Measurements from ENCODE around the gene ANKRD13D.
"Not testable (repeated sequence)": the region's sequence is repeated elsewhere in the genome, so short reads cannot be mapped to it uniquely, and the experiment has no call there.

The ANKRD13D gene

DNA sequence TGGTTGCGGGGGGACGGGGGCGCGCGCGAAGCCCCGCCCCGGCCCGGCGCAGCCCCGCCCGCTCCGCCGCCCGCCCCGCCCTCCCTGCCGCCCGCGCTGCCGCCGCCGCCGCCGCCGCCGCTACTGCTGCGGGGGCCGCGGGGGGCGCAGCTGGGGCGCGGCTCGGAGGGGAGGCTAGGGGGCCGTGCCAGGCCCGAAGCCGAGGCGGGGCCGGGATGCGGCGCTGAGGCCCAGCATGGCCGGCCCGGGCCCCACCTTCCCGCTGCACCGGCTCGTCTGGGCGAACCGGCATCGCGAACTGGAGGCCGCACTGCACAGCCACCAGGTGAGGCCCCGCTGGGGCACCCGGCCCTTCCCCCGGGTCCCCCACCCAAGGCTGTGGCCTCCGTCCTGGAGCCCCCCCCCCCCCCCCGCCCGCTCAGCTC lies at the start of gene ANKRD13D:
ANKRD13D (plus strand) TSS at position 78 of the 425 bp plus-strand sequence; CDS start at position 236, 158 bp downstream.
- peak in 1 of 3 experiments; percentile 40 for DNase-seq (ENCODE audit: low read depth in 3 of 3)

GRCh38 chr11:67239783-67240575 lies 49.1 kb upstream of the ANKRD13D start:
- DNase-seq (ENCODE audit: low read depth in 3 of 3), result peak; percentile 83 to 94 (median 91)

DNA sequence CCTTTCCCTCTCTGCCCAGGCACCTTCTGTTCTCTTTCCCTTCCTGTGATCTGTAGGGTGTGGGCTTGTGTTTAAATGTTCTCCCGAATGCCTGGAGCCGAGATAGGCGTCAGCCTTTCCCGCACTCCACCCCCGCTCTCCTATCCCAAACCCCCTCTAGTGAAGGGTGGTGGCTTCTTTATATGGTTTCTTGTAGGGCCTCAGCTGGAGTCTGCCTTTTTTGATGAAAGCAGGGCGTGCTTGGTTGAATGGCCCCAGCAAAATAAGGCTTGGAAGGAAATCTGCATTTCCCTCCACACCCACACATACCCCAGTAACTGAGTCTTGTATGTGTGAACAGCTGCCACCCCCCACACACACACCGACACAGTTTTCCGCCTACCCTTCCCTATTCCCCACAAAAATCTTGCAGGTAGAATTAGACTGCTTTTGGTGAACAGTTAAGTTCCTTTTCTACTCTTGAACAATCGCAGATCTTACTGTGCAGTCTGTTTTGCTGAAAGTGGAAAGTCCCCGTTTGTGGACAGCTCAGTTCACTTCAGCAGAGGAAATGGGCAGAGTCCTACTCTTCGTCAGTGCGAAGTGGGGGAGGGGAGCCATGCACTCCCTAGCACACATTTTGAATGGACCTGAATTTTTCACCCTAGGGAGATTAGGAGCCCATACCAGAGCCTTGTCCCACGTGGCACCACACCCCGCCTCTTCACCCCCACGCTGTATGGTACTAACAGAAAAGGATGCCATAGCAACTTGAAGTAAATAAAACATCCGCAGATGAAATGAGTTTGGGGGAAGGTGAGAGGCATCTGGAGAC lies 48.3 kb upstream of the ANKRD13D start:
- peak; percentile 46 to 60 (median 50) for DNase-seq (ENCODE audit: low read depth in 3 of 3)

DNA sequence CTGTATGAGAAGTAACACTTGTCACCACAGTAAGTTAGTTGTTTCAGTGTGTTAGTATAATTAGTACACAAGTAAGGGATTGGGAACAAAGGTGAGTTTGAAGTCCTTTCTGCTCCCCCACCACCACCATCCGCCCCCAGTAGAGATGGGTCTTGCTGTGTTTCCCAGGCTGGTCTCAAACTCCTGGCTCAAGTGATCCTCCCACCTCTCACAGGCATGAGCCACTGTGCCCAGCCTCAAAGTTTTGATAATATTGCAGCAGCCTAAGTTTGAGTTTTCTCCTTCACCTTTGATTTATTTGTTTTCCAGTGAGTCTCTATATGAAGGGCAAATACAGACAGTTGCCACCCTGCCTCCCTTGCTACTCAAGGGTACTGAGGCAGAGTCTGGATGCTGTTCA lies 46.6 kb upstream of the ANKRD13D start:
- DNase-seq (ENCODE audit: low read depth in 3 of 3), result no peak

- DNase-seq (ENCODE audit: low read depth in 3 of 3), result no peak
Observed at GRCh38 chr11:67243051-67243450, 46.1 kb upstream of the ANKRD13D start.

- no peak for DNase-seq (ENCODE audit: low read depth in 3 of 3)
Observed at GRCh38 chr11:67245046-67245445, 44.1 kb upstream of the ANKRD13D start.

- no peak for DNase-seq (ENCODE audit: low read depth in 3 of 3)
Observed at GRCh38 chr11:67247946-67248550, 41.1 kb upstream of the ANKRD13D start.

DNA sequence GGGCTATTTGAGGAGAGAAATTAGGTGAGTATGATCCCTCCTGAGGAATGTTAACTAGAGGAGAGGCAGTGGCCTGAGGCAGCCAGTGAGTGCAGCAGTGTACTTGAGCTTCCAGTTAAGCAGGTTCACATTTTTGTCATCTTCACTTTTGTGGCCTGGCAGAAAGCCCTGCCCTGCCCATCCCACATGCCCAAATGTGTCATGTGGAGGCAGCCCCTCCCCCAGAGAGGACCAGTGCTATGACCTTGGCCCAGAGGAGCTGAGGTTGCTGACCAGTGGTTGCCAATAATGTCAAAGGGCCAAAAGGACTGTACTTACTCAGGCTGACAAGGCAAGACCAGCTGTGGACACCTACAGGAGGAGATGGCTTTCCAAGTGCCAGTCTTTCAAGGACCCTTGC lies 40.5 kb upstream of the ANKRD13D start:
- DNase-seq (ENCODE audit: low read depth in 3 of 3), result no peak

- DNase-seq (ENCODE audit: low read depth in 3 of 3), result no peak
Observed at GRCh38 chr11:67250059-67251043, 38.8 kb upstream of the ANKRD13D start.

GRCh38 chr11:67251841-67252240 lies 37.3 kb upstream of the ANKRD13D start:
- DNase-seq (ENCODE audit: low read depth in 3 of 3), result no peak

DNA sequence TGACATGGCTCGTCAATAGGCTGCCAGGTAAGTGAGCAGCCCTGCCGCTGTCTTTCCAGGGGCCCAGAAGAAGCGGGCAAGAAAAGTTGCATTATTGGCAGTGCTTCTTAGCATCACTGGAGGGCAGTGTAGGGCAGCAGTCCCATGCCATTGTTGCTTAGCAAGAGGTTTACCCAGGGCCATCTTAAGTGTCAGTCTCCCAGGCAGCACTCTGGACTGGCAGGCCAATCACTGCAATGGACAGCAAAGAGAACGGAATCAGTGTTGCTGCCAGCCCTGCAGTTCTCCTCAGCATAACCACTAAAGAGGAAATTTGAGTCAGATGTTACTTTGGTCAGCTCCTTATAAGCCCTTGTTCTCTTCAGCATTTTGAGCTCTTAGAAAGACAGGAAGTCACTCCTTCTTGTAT lies 36.3 kb upstream of the ANKRD13D start:
- DNase-seq (ENCODE audit: low read depth in 3 of 3), result no peak

- DNase-seq (ENCODE audit: low read depth in 3 of 3), result no peak
Observed at GRCh38 chr11:67253872-67254624, 35.1 kb upstream of the ANKRD13D start.

GRCh38 chr11:67254798-67255197 lies 34.3 kb upstream of the ANKRD13D start:
- DNase-seq (ENCODE audit: low read depth in 3 of 3), result no peak

DNA sequence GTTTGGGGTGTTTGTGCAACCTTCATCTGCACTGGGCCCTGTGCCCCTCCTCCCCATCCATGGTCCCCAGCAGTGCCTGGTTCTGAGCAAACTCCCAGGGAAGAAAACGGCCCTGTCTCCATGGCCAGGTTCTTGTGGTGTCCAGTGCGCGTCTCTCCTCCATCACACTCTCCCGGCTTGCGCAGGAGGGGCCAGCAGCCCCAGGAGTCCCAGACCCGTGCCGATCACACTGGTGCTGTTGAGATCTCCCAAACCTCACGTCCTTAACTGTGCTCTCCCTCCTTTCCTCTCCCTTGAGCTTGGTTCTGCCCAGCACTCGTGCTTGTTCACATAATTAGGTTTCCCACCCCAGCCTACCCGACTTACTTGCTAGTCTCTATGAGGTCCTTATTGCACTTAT lies 33.8 kb upstream of the ANKRD13D start:
- DNase-seq (ENCODE audit: low read depth in 3 of 3), result no peak

GRCh38 chr11:67255864-67256263 lies 33.2 kb upstream of the ANKRD13D start:
- no peak for DNase-seq (ENCODE audit: low read depth in 3 of 3)

- no peak for DNase-seq (ENCODE audit: low read depth in 3 of 3)
Observed at GRCh38 chr11:67256477-67257135, 32.5 kb upstream of the ANKRD13D start.

- DNase-seq (ENCODE audit: low read depth in 3 of 3), result no peak
Observed at GRCh38 chr11:67260406-67260805, 28.7 kb upstream of the ANKRD13D start.

GRCh38 chr11:67260885-67261639 lies 28.0 kb upstream of the ANKRD13D start:
- not testable (repeated sequence) for DNase-seq (ENCODE audit: low read depth in 3 of 3)

- no peak for DNase-seq (ENCODE audit: low read depth in 3 of 3)
Observed at GRCh38 chr11:67261640-67261945, 27.5 kb upstream of the ANKRD13D start.
